Lung (tissue), 12 donors: ENCODE results near the gene TRABD2B. TPM values are rescaled to one million over a fixed set of nuclear protein-coding genes. Genes with fewer than 3 reads are reported as not detected.
A peak's percentile ranks its signal among the peaks of the same experiment; 100 is the strongest.

Source experiments
- ATAC-seq: fragments of 200-7000 bp; cut with Tn5 transposase; one replicate; pipeline ENCODE4 v1.9.1; 2020; ENCODE audit warnings: moderate number of reproducible peaks; ENCODE audit not compliant: insufficient read depth, low FRiP score
- DNase-seq, 3 donors: peaks; one replicate each; pipeline ENCODE4 v3.0.0-alpha.2; 2013 to 2017
- H3K27ac ChIP-seq, 2 donors: one replicate each; pipeline ENCODE4 v1.5.1; 2013; ENCODE audit warnings: mild to moderate bottlenecking in 2 of 2, moderate library complexity in 2 of 2, control low read depth in 1 of 2, inconsistent platforms in 1 of 2, low read depth in 1 of 2, low read length in 1 of 2
- H3K27me3 ChIP-seq, 3 donors: one replicate each; pipeline ENCODE4 v1.5.1; 2013; ENCODE audit warnings: low read length in 2 of 3; ENCODE audit not compliant: control insufficient read depth in 3 of 3, insufficient read depth in 3 of 3
- H3K36me3 ChIP-seq, 4 donors: one replicate each; pipeline ENCODE4 v1.5.1; 2013; ENCODE audit warnings: low read length in 4 of 4, mild to moderate bottlenecking in 1 of 4, moderate library complexity in 1 of 4; ENCODE audit not compliant: control insufficient read depth in 4 of 4, insufficient read depth in 4 of 4
- H3K4me1 ChIP-seq, 5 donors: one replicate each; pipeline ENCODE4 v1.5.1; 2013; ENCODE audit warnings: low read length in 5 of 5, mild to moderate bottlenecking in 2 of 5, moderate library complexity in 1 of 5; ENCODE audit not compliant: control insufficient read depth in 5 of 5, insufficient read depth in 5 of 5
- H3K4me3 ChIP-seq: one replicate; pipeline ENCODE4 v1.5.1; 2013; ENCODE audit warnings: mild to moderate bottlenecking, control low read depth, moderate library complexity
- H3K9ac ChIP-seq, 2 donors: one replicate each; pipeline ENCODE4 v1.5.1; 2013; ENCODE audit warnings: low read length in 2 of 2, control low read depth in 1 of 2; ENCODE audit not compliant: insufficient read depth in 1 of 2
- H3K9me3 ChIP-seq, 4 donors: one replicate each; pipeline ENCODE4 v1.5.1; 2013; ENCODE audit warnings: low read length in 3 of 4, mild to moderate bottlenecking in 1 of 4, moderate library complexity in 1 of 4; ENCODE audit not compliant: control insufficient read depth in 4 of 4, insufficient read depth in 3 of 4
- CTCF ChIP-seq: IDR thresholded peaks from 2 replicates; pipeline ENCODE4 v1.5.1; 2012; ENCODE audit warnings: mild to moderate bottlenecking; ENCODE audit errors: control extremely low read depth, extremely low read depth
- whole genome bisulfite sequencing, 2 donors: extraction: QIAGEN DNeasy Blood & Tissue Kit; methylation state at CpG; one replicate each; pipeline ENCODE4 v1.1.7; 2013; 5-methylcytosine and 5-hydroxymethylcytosine counted together
- polyA plus RNA-seq, 2 donors: library from polyadenylated mRNA; stranded (reverse); fragments of 200-250 nt; gene quantifications; one replicate each; pipeline ENCODE4 v1.2.1, GENCODE V29; 2013
- total RNA-seq, 2 donors: library from RNA; depleted of rRNA in 1 of 2; stranded (reverse); fragments of >200 nt in 1 of 2; gene quantifications; one replicate each; pipeline ENCODE4 v1.2.1, GENCODE V29; 2014 to 2021
- donor health status: control.
- donor health status: control.
- donor health status: Bipolar disorder and iron deficiency.
- donor health status: healthy.
- donor health status: DM: yes; HTN: yes; CAD: no.

The TRABD2B gene
- total and polyA plus RNA-seq, 4 donors = 0.37 to 1.9 (median 0.64) TPM

- TF ChIP-seq CTCF = no peak
- H3K27ac ChIP-seq = no peak overlapping the region
- ATAC-seq = no peak
- H3K4me3 ChIP-seq = no peak overlapping the region
- H3K9ac ChIP-seq = no peak overlapping the region
- H3K27me3 ChIP-seq = no peaks in the 10 kb centered on the region
- H3K36me3 ChIP-seq = no peaks in the 10 kb centered on the region
- H3K9me3 ChIP-seq = no peaks in the 10 kb centered on the region
- peaks cover 0 to 54% (median 14%) of the 10 kb centered on the region in 5 donors for H3K4me1 ChIP-seq
- DNase-seq = no peak
- 75 to 88% methylated on average over 2 of the region's 2 CpGs for WGBS, 2 donors
These were observed 188.6 kb downstream of the TRABD2B start for GRCh38 chr1:47808612-47809011.

GRCh38 chr1:47805921-47806361 is 191.2 kb downstream of the TRABD2B start:
- ATAC-seq = no peak
- WGBS, 2 donors = 75 to 82% methylated on average over 6 of the region's 6 CpGs
- no peaks in the 10 kb centered on the region for H3K36me3 ChIP-seq
- TF ChIP-seq CTCF = no peak
- no peaks in the 10 kb centered on the region for H3K9me3 ChIP-seq
- DNase-seq = peak; percentile 57 to 63 (median 62)
- H3K4me1 ChIP-seq = peaks cover 0 to 49% (median 14%) of the 10 kb centered on the region in 5 donors
- no peak overlapping the region for H3K9ac ChIP-seq
- H3K27ac ChIP-seq = no peak overlapping the region
- no peak overlapping the region for H3K4me3 ChIP-seq
- no peaks in the 10 kb centered on the region for H3K27me3 ChIP-seq

- no peak overlapping the region for H3K9ac ChIP-seq
- no peaks in the 10 kb centered on the region for H3K9me3 ChIP-seq
- H3K27ac ChIP-seq = no peak overlapping the region
- H3K36me3 ChIP-seq = no peaks in the 10 kb centered on the region
- ATAC-seq = no peak
- no peak overlapping the region for H3K4me3 ChIP-seq
- H3K27me3 ChIP-seq = no peaks in the 10 kb centered on the region
- DNase-seq = no peak
- H3K4me1 ChIP-seq = peaks cover 0 to 42% (median 11%) of the 10 kb centered on the region in 5 donors
- TF ChIP-seq CTCF = no peak
These were observed 192.2 kb downstream of the TRABD2B start for GRCh38 chr1:47805018-47805417.
